Vagina (tissue), 2 donors: Measurements from ENCODE around the gene CD96.

Source experiments
- CTCF ChIP-seq, 3 experiments: fragments of 450-650 bp in 2 of 3; fragments of 200-600 bp in 1 of 3; sonication (generic) in 1 of 3; IDR thresholded peaks; one replicate each; pipeline ENCODE4 v1.5.1; 2017 to 2019; ENCODE audit warnings: antibody characterized with exemption in 3 of 3, mild to moderate bottlenecking in 2 of 3, moderate library complexity in 2 of 3
- POLR2AphosphoS5 ChIP-seq, 2 donors: sonication (generic); formaldehyde crosslinking; IDR thresholded peaks; one replicate each; pipeline ENCODE4 v1.9.0; 2017; ENCODE audit warnings: antibody characterized with exemption in 2 of 2, mild to moderate bottlenecking in 2 of 2, low read depth in 1 of 2; ENCODE audit not compliant: insufficient read depth in 1 of 2

DNA sequence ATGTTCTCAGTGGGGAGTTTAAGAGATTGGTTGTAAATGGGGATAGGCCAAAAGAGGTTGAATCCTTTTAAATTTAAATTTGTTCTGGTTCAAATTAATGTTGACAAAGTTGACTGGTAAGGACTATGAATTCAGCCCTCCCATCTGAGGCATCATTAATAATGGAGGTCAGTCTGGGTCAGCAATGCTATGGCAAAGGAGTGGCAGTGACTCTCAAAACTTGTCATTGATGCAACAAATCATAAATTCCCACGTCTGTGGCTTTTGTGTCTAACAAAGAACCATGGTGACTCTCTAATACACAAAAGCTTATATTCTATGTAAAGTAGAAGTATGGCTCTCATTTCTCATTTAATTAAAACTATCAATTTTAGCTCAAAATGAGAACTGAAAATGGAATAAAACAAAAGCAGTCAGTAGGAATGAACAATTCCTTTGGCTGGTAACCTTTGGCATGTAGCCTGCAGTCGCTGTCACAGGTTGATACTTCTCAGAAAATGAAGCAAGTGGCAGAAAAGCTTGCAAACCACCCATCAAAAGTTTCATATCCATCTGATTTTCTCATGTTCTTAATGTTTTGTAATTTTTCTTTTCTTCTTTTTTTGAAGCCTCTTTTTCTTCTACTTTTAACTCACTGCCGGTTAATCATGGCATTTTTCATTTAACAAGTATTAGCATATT lies 65.4 kb downstream of the CD96 start:
- no peak for TF ChIP-seq CTCF (IDR thresholded peaks at IDR 0.05)
- TF ChIP-seq POLR2AphosphoS5 (IDR thresholded peaks at IDR 0.05; ENCODE audit: insufficient read depth in 1 of 2, low read depth in 1 of 2): no peak
